HCT116 (cell line): Measurements from ENCODE around the gene ASGR2. TPM values are rescaled to one million over a fixed set of nuclear protein-coding genes. Genes with fewer than 3 reads are reported as not detected.

Experiments used
- ATAC-seq: fragments of 200-7000 bp; cut with Tn5 transposase; 2 replicates; pipeline ENCODE4 v1.9.1; 2020; ENCODE audit warnings: mild to moderate bottlenecking, moderate library complexity
- BruUV-seq: library from RNA; stranded (reverse); fragments of 400-500 nt; replicated peaks from 2 replicates; lab custom pipeline; 2021; lab: Mats Ljungman, UMichigan
- CTCF ChIA-PET: fragments of 300-600 bp; sonication (Branson Sonifier 250); formaldehyde crosslinking; loops from one replicate; lab custom pipeline; 2021; ENCODE audit warnings: antibody characterized with exemption; lab: Charles Lee
- POLR2A ChIA-PET: fragments of 300-600, 350-600 bp; sonication (Branson Sonifier 250); formaldehyde crosslinking; loops from one replicate; lab custom pipeline; 2021; ENCODE audit warnings: antibody characterized with exemption; lab: Charles Lee
- RAD21 ChIA-PET, 2 experiments: fragments of 300-600 bp; sonication (Branson Sonifier 250); formaldehyde crosslinking; loops; one replicate each; lab custom pipeline; 2023; ENCODE audit warnings: low total read pairs in 2 of 2; ENCODE audit not compliant: uncharacterized antibody in 2 of 2, unreplicated experiment in 2 of 2, low non-redundant PET in 1 of 2; lab: Charles Lee
- DNase-seq: peaks from one replicate; pipeline ENCODE4 v3.0.0-alpha.2; 2010; ENCODE audit warnings: low read depth, low spot score
- H2AFZ ChIP-seq: fragments of 200-600 bp; shearing (Covaris generic), sonication (generic); 2 replicates; pipeline ENCODE4 v1.6.1; 2017; ENCODE audit warnings: low read depth, mixed run types, mixed read lengths, antibody characterized with exemption, low read length; ENCODE audit not compliant: poor library complexity, severe bottlenecking
- H3K27ac ChIP-seq: 2 replicates; pipeline ENCODE4 v1.5.1; 2012; ENCODE audit warnings: low read depth, low read length
- H3K27me3 ChIP-seq: fragments of 200-600 bp; sonication (generic); 2 replicates; pipeline ENCODE4 v1.6.1; 2016; ENCODE audit warnings: mixed run types, low read length, mixed read lengths; ENCODE audit not compliant: insufficient read depth
- H3K36me3 ChIP-seq, 2 experiments: fragments of 200-500 bp in 1 of 2; fragments of 200-600 bp in 1 of 2; sonication (Bioruptor generic) in 1 of 2; sonication (generic) in 1 of 2; 2 replicates each; pipeline versions ENCODE4 v1.5.1 to v1.6.1; 2014 to 2016; ENCODE audit warnings: low read length in 2 of 2, inconsistent platforms in 1 of 2, mixed read lengths in 1 of 2, mixed run types in 1 of 2; ENCODE audit not compliant: insufficient read depth in 2 of 2, control insufficient read depth in 1 of 2
- H3K4me1 ChIP-seq, 2 experiments: fragments of 200-600 bp in 1 of 2; sonication (generic) in 1 of 2; 2 replicates each; pipeline versions ENCODE4 v1.5.1 to v1.6.1; 2012 to 2017; ENCODE audit warnings: low read length in 2 of 2, inconsistent platforms in 1 of 2, mild to moderate bottlenecking in 1 of 2, mixed read lengths in 1 of 2, mixed run types in 1 of 2, moderate library complexity in 1 of 2; ENCODE audit not compliant: insufficient read depth in 2 of 2, control insufficient read depth in 1 of 2
- H3K4me2 ChIP-seq: fragments of 200-600 bp; sonication (generic); 2 replicates; pipeline ENCODE4 v1.6.1; 2017; ENCODE audit warnings: mixed run types, low read length, mixed read lengths
- H3K4me3 ChIP-seq, 2 experiments: fragments of 200-600 bp in 1 of 2; sonication (generic) in 1 of 2; replicated peaks in 1 of 2; 2 replicates each; pipeline ENCODE4 v1.5.1; 2011 to 2016; ENCODE audit warnings: low read length in 2 of 2, control low read depth in 1 of 2, low read depth in 1 of 2, mild to moderate bottlenecking in 1 of 2, mixed read lengths in 1 of 2, mixed run types in 1 of 2
- H3K79me2 ChIP-seq: fragments of 200-600 bp; sonication (generic); 2 replicates; pipeline ENCODE4 v1.6.1; 2017; ENCODE audit warnings: mild to moderate bottlenecking, mixed run types, low read length, moderate library complexity, mixed read lengths; ENCODE audit not compliant: insufficient read depth
- H3K9ac ChIP-seq: fragments of 200-600 bp; sonication (generic); 2 replicates; pipeline ENCODE4 v1.6.1; 2016; ENCODE audit warnings: low read length, mixed read lengths
- H3K9me2 ChIP-seq: fragments of 200-600 bp; sonication (generic), shearing (Covaris generic); 2 replicates; pipeline ENCODE4 v1.6.1; 2017; ENCODE audit warnings: mixed run types, mild to moderate bottlenecking, moderate library complexity; ENCODE audit not compliant: insufficient read depth
- H3K9me3 ChIP-seq, 2 experiments: fragments of 200-500 bp in 1 of 2; fragments of 200-600 bp in 1 of 2; sonication (Bioruptor generic) in 1 of 2; sonication (generic) in 1 of 2; 2 replicates each; pipeline ENCODE4 v1.6.1; 2014 to 2017; ENCODE audit warnings: low read length in 2 of 2, mixed read lengths in 2 of 2, inconsistent platforms in 1 of 2, low read depth in 1 of 2, mild to moderate bottlenecking in 1 of 2, mixed run types in 1 of 2, moderate library complexity in 1 of 2; ENCODE audit not compliant: control insufficient read depth in 1 of 2, insufficient read depth in 1 of 2
- H4K20me1 ChIP-seq: fragments of 200-600 bp; sonication (generic), shearing (Covaris generic); 2 replicates; pipeline ENCODE4 v1.6.1; 2017; ENCODE audit warnings: mixed run types, mild to moderate bottlenecking, moderate library complexity; ENCODE audit not compliant: insufficient read depth
- ATF3 ChIP-seq: IDR thresholded peaks from 2 replicates; pipeline ENCODE4 v1.6.1; 2012
- CEBPB ChIP-seq: IDR thresholded peaks from 2 replicates; pipeline ENCODE4 v1.6.1; 2012; ENCODE audit warnings: low read depth
- CTCF ChIP-seq, 3 experiments: fragments of 200-600 bp in 1 of 3; sonication (generic) in 1 of 3; IDR thresholded peaks in 2 of 3; conservative IDR thresholded peaks in 1 of 3; 2 replicates each; pipeline ENCODE4 v1.5.1; 2012 to 2017; ENCODE audit warnings: low read depth in 2 of 3, low read length in 2 of 3, antibody characterized with exemption in 1 of 3, borderline replicate concordance in 1 of 3, control low read depth in 1 of 3, mild to moderate bottlenecking in 1 of 3, mixed read lengths in 1 of 3, mixed run types in 1 of 3, moderate library complexity in 1 of 3; ENCODE audit not compliant: insufficient read depth in 1 of 3
- EGR1 ChIP-seq: IDR thresholded peaks from 2 replicates; pipeline ENCODE4 v1.6.1; 2012; ENCODE audit warnings: low read depth
- MAX ChIP-seq: IDR thresholded peaks from 2 replicates; pipeline ENCODE4 v1.6.1; 2012
- POLR2A ChIP-seq: IDR thresholded peaks from 2 replicates; pipeline ENCODE4 v1.7.0; 2011; ENCODE audit warnings: borderline replicate concordance; ENCODE audit not compliant: insufficient read depth, insufficient read length; ENCODE audit errors: extremely low read depth
- RAD21 ChIP-seq: IDR thresholded peaks from 2 replicates; pipeline ENCODE4 v1.6.1; 2012; ENCODE audit warnings: low read depth, mild to moderate bottlenecking
- SIN3A ChIP-seq: IDR thresholded peaks from 2 replicates; pipeline ENCODE4 v1.6.1; 2012; ENCODE audit warnings: low read depth
- SP1 ChIP-seq: IDR thresholded peaks from 2 replicates; pipeline ENCODE4 v1.6.1; 2012; ENCODE audit warnings: low read depth
- TCF7L2 ChIP-seq: IDR thresholded peaks from 2 replicates; pipeline ENCODE4 v1.7.0; 2011; ENCODE audit warnings: borderline replicate concordance, inconsistent platforms; ENCODE audit not compliant: insufficient read depth, insufficient read length; ENCODE audit errors: extremely low read depth
- YY1 ChIP-seq: IDR thresholded peaks from 2 replicates; pipeline ENCODE4 v1.6.1; 2011; ENCODE audit warnings: low read length, low read depth, moderate library complexity, mild to moderate bottlenecking; ENCODE audit not compliant: insufficient replicate concordance; ENCODE audit errors: extremely low read depth
- ZFX ChIP-seq: fragments of 450-650 bp; IDR thresholded peaks from 2 replicates; pipeline ENCODE4 v1.6.1; 2017
- ZNF274 ChIP-seq: fragments of 200-500 bp; sonication (Bioruptor generic); IDR thresholded peaks from 2 replicates; pipeline ENCODE4 v1.6.1; 2014; ENCODE audit warnings: mild to moderate bottlenecking, low read depth, low read length, inconsistent platforms
- intact Hi-C: fragments of 100-400 bp; cut with micrococcal nuclease; formaldehyde crosslinking; loops from 2 replicates; pipeline ENCODE4 v1.10.0; 2022
- total RNA-seq: library from RNA; stranded (reverse); gene quantifications from one replicate; pipeline ENCODE4 v1.2.1, GENCODE V29; 2021; ENCODE audit not compliant: unreplicated experiment

Gene ASGR2
- total RNA-seq, 1 experiment from 2014 or later, result 0.32 TPM

- Histone ChIP-seq H4K20me1 (no peaks in the 10 kb centered on the region), H3K9ac (no peak overlapping the region), H3K27me3 (peaks cover 8% of the 10 kb centered on the region; the same call in 1 of the 2 replicates), H3K4me1 (no peaks in the 10 kb centered on the region), H3K36me3 (no peaks in the 10 kb centered on the region), H3K9me2 (no peaks in the 10 kb centered on the region), H3K79me2 (no peaks in the 10 kb centered on the region), H3K9me3 (no peaks in the 10 kb centered on the region), H3K4me3 (no peak overlapping the region), H2AFZ (no peak overlapping the region), H3K4me2 (no peak overlapping the region), H3K27ac (no peak overlapping the region)
- ChIA-PET CTCF (no interaction called here), RAD21 (no interaction called here), POLR2A (no interaction called here)
- no peak for ATAC-seq
- intact Hi-C loops, result no loop called here
- no peak for TF ChIP-seq ZNF274
- no peak for TF ChIP-seq TCF7L2
- TF ChIP-seq MAX, result no peak
- no peak for TF ChIP-seq CEBPB
- no peak for TF ChIP-seq SP1
- no peak for TF ChIP-seq SIN3A
- TF ChIP-seq ATF3, result no peak
- TF ChIP-seq POLR2A, result no peak
- no peak for TF ChIP-seq RAD21
- no peak for TF ChIP-seq CTCF (IDR thresholded peaks at IDR 0.05 in 2 of 3, conservative IDR thresholded peaks at IDR 0.05 in 1 of 3; ENCODE audit: borderline replicate concordance in 1 of 3, insufficient read depth in 1 of 3, low read depth in 2 of 3, low read length in 2 of 3)
- TF ChIP-seq ZFX, result no peak
- no peak for TF ChIP-seq YY1
- no peak for TF ChIP-seq EGR1
- no peak for DNase-seq
- no TSS peak for BruUV-seq
These were observed 15.7 kb downstream of the ASGR2 start for GRCh38 chr17:7098802-7099459.
